ENCODE measurements around the gene GAB4.

Gene GAB4

DNA sequence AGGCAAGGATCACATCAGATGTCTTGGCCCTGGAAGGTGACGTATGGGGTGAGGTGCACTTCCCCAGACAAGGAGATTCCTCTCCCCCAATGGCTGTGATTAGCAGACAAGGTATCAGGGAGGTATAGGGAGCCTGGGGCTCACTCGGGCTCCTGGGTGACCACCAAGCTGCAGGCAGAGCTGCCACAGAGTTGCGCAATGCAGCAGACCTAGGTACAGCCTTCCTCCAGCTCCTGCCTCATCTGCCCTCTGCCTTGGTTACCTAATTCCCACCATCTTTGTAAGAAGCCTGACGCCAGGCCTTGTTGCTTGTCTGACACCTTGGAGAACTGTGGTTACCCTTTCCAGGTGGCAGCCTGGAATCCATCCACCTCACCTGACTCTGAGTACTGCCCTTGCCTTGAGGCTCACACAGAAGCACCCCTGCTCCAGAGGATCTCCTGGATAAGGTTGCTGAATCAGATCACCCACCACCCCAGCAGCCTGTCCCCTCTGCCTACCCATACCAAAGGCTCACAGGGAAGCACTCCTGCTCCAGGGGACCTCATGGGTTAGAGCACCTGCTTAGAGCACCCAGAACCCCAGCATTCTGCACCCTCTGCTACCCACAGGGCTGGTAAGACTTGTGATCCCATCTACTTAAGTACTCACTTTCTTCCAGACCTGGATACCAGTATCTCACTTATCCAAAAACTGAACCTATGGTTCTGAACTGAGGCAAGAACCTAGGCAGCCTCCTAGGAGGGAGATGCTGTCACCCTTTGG is 40.4 kb downstream of the GAB4 start:
- no peak overlapping the region for H3K4me3 Mint-ChIP-seq

DNA sequence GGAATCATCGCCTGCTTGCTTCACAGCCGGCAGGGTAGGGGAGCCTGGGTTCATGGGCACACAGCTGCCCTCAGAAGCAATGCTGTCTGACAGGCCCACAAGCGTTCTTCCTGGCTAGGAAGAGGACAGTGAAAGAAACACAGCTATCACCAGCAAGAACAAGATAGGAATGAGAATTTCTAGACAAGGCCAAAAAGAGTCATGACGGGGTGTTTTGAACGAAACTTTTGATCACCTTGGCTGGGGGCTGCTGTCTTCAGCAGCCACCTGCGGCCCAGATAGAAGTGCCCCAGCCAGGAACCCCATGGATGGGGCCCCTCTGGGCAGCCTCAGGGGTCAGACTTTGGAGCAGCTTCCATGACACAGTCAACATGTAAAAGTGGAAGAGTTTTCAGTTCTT is 41.8 kb downstream of the GAB4 start:
- Mint-ChIP-seq H3K27ac (no peak overlapping the region), H3K4me1 (no peaks in the 10 kb centered on the region)

More for the DNA sequence above, 40.4 kb downstream of the GAB4 start:
- no peak for DNase-seq (ENCODE audit: low spot score in 2 of 2)
- H3K4me1 Mint-ChIP-seq, result no peaks in the 10 kb centered on the region
- no peak overlapping the region for H3K27ac Mint-ChIP-seq
- no peak for ATAC-seq
- H3K9me3 Mint-ChIP-seq, result no peaks in the 10 kb centered on the region
- no peaks in the 10 kb centered on the region for H3K36me3 Mint-ChIP-seq

DNA sequence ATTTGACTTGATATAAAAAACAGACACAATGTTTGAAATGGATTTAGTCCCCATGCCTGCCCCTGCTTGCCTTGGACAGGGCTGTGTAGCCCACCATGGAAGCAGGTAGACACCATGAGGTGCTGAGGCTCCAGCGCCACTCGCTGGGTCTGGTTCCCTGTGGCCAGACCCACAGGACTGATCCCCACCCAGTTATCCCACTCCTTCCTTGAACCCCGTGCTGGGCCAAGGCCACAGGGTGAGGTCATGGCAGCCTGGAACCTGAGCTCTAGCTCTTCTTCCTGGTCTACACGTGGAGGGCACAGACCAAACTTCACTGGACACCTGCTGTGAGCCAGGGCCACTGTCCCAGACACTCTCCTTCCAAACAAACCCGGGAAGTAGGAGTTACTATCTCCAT is 42.5 kb downstream of the GAB4 start:
- H3K36me3 Mint-ChIP-seq, result no peaks in the 10 kb centered on the region
- no peaks in the 10 kb centered on the region for H3K9me3 Mint-ChIP-seq
- H3K27ac Mint-ChIP-seq, result no peak overlapping the region
- H3K4me1 Mint-ChIP-seq, result no peaks in the 10 kb centered on the region
- H3K4me3 Mint-ChIP-seq, result no peak overlapping the region
- no peak for DNase-seq (ENCODE audit: low spot score in 2 of 2)
- no peak for ATAC-seq

More for the DNA sequence above, 41.8 kb downstream of the GAB4 start:
- no peaks in the 10 kb centered on the region for H3K36me3 Mint-ChIP-seq
- ATAC-seq (no peak), DNase-seq (ENCODE audit: low spot score in 2 of 2) (no peak)
- H3K4me3 Mint-ChIP-seq, result no peak overlapping the region
- H3K9me3 Mint-ChIP-seq, result no peaks in the 10 kb centered on the region

DNA sequence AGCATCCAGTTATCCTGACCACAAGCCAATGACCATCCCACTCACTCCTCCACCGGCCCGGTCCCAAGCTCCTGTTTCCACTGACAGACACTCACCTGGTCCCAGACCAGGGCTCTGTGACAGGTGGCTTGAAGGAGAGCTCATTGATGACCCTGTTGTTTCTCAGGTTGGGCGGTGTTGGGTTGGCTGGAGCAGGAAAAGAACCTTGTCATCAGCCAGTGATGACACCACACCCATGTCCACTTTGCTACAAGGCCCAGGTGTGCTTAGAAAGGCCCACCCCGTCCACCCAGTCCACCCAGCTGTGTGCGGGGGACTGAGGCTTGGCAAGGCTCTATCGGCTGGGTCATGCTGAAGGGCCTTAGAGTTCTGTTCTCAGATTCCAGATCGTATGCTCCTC is 42.9 kb downstream of the GAB4 start:
- Mint-ChIP-seq H3K4me3 (no peak overlapping the region), H3K9me3 (no peaks in the 10 kb centered on the region), H3K36me3 (no peaks in the 10 kb centered on the region), H3K4me1 (no peaks in the 10 kb centered on the region), H3K27ac (no peak overlapping the region)
- ATAC-seq (no peak), DNase-seq (ENCODE audit: low spot score in 2 of 2) (no peak)

DNA sequence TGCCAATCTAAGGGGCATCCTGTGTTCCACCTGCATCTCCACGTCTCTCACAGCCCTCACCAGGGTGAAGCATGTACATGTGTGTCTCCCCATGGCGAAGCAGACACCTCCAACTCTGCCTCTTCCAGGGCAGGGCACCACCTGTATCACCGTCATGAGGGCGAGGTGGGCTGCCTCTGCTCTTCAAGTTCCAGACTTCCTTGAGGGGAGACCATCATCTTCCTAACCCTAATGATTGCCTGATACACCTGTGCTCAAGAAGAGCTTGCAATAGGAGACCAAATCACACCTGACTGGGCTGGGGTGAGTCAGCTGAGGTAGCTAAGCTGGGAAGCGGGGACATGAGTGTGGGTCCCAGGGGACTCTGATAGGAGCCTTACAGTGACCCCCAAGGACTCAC is 43.7 kb downstream of the GAB4 start:
- DNase-seq (ENCODE audit: low spot score in 2 of 2), result no peak
- Mint-ChIP-seq H3K4me1 (no peaks in the 10 kb centered on the region), H3K4me3 (no peak overlapping the region), H3K27ac (no peak overlapping the region), H3K36me3 (no peaks in the 10 kb centered on the region), H3K9me3 (no peaks in the 10 kb centered on the region)
- ATAC-seq, result no peak

DNA sequence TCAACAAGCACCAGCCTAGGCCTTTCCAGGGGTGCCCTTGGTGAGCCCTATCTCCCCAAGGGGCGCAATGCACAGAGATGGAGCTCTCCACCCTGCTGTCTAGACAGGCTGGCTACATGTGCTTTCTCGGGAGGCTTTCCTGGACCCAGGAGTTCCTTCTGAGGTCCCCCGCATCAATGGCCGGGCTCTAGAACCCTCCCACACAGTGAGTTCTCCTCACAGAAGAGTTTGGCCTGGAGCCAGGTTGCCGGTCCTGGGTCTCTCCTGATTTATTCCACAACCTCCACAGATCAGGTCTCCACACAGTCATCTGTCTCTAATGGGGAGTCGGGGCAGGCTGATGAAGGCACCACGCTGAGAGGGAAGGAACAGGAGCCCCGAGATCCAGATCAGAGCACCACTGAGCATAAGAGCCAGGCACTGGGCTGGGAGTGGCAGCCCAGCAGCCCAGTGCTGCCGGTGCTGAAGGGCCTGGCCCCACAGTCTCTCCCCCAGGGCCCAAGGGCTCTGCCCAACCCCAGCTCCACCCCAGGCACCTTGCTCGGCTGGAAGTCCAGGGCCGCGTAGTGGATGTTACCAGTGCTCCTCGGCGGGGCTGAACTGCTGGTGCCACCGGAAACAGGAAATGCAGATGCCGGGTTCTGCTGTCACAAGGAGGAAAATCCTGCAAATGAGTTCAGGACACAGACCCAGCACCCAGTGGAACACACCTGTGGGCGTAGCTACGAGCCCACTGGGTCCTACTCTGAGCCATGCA is 44.7 kb downstream of the GAB4 start:
- Mint-ChIP-seq H3K36me3 (no peaks in the 10 kb centered on the region), H3K9me3 (no peaks in the 10 kb centered on the region), H3K4me3 (no peak overlapping the region), H3K27ac (no peak overlapping the region), H3K4me1 (no peaks in the 10 kb centered on the region)
- DNase-seq (ENCODE audit: low spot score in 2 of 2) (no peak), ATAC-seq (no peak)

DNA sequence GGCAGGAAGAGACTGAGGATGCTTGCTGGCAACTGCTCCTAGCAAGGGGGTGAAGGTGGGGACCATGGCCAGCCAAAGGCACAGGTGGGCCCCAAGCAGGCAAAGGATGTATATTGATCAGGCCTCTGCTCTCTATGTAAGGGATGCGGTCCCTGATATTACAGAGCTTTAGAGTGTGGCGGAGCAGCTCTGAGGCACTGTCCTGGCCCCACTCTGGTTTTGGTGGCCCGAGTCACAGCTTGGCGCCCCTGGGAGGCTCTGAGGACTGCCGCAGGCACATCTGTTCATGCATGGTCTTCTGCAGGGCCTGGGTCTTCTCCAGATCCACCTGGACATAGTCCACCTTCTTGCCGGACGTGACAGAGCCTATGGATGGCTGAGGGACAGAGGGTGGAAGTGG is 45.5 kb downstream of the GAB4 start:
- Mint-ChIP-seq H3K9me3 (no peaks in the 10 kb centered on the region), H3K36me3 (no peaks in the 10 kb centered on the region), H3K4me3 (no peak overlapping the region), H3K4me1 (no peaks in the 10 kb centered on the region), H3K27ac (no peak overlapping the region)
- no peak for ATAC-seq
- no peak for DNase-seq (ENCODE audit: low spot score in 2 of 2)

DNA sequence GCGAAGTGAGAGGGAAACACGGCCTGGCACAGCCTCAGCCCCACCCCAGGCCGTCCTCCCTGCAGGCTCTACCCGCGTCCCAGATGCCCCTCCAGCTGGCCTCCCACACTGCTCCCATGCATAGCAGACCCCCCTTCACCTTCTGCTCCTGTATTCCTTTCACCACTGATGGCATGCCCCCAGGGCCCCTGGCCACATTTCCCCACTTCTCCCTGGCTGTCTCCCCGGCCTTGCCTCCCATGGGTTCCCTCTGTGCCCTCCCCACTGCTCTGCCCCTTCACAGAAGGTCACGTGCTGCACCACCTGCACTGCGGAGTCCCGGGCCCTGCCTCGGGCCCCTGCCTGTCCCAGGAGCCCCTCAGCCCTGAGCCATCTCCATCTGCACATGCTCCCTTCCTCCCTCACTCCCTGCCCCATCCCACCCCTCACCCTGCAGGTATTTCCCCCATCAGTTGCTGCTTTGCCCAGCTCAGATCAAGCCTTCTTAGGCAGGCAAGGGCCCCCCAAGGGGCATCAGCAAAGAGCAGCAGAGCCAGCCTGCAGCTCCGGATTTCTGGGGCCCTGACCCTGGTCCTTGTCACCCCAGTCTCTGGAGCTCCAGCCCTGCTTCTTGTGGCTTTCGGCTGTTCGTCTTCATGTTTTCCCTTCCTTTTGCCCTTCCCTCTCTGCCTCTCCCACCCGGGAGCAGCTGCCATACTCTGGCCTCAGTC is 46.4 kb downstream of the GAB4 start:
- DNase-seq (ENCODE audit: low spot score in 2 of 2) (no peak), ATAC-seq (no peak)
- Mint-ChIP-seq H3K9me3 (no peaks in the 10 kb centered on the region), H3K36me3 (no peaks in the 10 kb centered on the region), H3K27ac (no peak overlapping the region), H3K4me3 (no peak overlapping the region), H3K4me1 (no peaks in the 10 kb centered on the region)

DNA sequence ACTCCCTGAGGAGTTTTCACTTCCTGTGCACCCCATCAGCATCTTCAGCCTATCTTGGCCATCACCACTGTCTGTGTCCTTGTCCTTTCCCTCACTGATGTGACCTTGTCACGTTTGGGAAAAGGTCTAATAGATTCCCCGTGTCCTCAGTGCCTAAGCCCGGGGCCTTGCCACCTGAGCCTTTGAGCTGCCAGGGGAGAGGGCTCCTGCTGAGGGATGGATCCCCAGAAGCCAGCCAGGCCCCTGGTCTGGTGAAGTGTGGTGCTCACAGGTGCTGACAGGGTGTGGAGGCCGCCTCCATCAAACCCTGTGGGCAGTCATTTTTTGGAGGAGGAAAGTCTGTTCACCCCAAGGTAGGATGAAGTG is 47.2 kb downstream of the GAB4 start:
- H3K4me3 Mint-ChIP-seq, result no peak overlapping the region
- peaks cover under 1% of the 10 kb centered on the region for H3K4me1 Mint-ChIP-seq
- H3K9me3 Mint-ChIP-seq, result no peaks in the 10 kb centered on the region
- ATAC-seq, result no peak
- no peaks in the 10 kb centered on the region for H3K36me3 Mint-ChIP-seq
- DNase-seq (ENCODE audit: low spot score in 2 of 2), result no peak
- no peak overlapping the region for H3K27ac Mint-ChIP-seq

DNA sequence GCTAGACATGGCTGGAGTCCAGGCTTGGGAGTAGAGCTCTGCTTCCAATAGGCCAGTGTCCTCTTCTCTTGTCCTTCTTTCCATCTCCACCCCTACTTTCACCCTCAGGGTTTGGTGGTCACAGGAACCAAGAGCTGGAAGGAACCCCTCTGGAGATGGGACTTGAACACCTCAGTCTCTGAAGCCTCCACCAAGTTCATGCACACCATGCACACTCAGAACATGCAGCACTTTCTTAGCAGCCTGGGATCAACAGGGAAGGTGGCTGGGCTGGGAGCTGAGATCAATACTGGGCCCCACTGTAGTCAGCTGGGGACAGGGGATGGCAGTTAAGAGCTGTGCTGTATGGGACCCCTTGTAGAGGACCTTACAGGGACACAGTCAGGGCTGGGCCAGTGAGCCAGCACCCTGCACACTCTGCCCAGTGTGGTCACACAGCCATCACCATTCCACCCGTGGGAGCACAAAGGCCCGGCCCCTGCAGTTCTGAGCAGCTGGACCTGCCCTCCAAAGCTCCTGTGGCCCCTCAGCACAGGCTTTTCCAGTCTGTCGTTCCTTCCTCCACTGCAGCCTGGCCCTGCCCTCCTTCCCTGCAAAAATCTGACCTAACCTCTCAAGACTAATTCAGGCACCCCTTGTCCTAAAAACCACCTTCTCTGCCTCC is 47.7 kb downstream of the GAB4 start:
- no peaks in the 10 kb centered on the region for H3K36me3 Mint-ChIP-seq
- no peak overlapping the region for H3K27ac Mint-ChIP-seq
- H3K4me3 Mint-ChIP-seq, result no peak overlapping the region
- ATAC-seq (no peak), DNase-seq (ENCODE audit: low spot score in 2 of 2) (no peak)
- no peaks in the 10 kb centered on the region for H3K9me3 Mint-ChIP-seq
- peaks cover 6% of the 10 kb centered on the region for H3K4me1 Mint-ChIP-seq

DNA sequence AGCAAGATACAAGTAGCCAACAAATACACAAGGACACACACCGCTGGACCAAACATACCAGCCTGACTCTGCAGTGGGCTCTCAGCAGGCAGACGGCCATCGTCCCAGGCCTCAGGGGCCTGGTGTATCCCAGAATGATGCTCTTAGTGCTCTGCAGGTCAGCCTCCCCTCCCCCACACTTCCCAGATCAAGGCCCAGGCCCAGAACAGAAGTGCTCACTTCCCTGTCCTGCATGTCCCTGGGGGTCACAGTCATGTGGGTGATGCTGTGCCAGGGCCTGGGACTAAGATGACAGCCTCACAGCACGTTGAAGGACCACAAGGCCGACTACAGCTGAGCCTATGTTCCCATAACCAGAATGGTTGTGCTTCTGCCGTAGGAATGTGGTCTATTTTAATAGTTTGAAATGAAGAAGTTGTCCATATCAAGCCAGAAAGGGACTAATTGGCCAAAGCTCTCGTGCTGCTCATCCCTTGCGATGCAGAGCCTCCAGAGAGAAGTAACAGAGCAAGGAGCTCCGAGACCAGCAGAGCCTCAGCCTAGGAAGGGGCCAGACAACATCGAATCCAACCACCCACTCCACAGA is 48.6 kb downstream of the GAB4 start:
- Mint-ChIP-seq H3K36me3 (no peaks in the 10 kb centered on the region), H3K4me3 (no peak overlapping the region), H3K4me1 (peaks cover 11% of the 10 kb centered on the region), H3K9me3 (no peaks in the 10 kb centered on the region), H3K27ac (no peak overlapping the region)
- no peak for DNase-seq (ENCODE audit: low spot score in 2 of 2)
- no peak for ATAC-seq

DNA sequence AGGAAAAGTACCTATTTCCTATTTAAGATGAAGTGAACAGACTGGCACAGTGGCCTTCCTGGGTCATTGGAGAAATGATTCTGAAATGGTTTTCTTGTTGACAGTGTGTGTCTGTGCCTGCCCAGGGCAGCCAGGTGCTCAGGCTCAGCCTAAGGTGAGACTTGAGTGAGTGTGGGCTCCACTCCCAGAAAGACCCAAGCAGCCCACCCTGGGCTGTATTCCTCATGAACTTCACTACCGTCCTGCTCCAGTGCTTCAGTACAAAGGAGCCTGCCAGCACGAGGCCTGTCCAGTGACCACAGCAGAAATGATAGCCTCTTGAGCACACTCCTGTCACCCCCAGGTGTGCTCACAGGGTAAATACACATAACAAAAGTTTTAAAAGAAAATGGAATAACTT is 49.5 kb downstream of the GAB4 start:
- no peaks in the 10 kb centered on the region for H3K36me3 Mint-ChIP-seq
- H3K4me3 Mint-ChIP-seq, result no peak overlapping the region
- DNase-seq (ENCODE audit: low spot score in 2 of 2) (no peak), ATAC-seq (no peak)
- H3K27ac Mint-ChIP-seq, result no peak overlapping the region
- H3K9me3 Mint-ChIP-seq, result no peaks in the 10 kb centered on the region
- H3K4me1 Mint-ChIP-seq, result peaks cover 11% of the 10 kb centered on the region

DNA sequence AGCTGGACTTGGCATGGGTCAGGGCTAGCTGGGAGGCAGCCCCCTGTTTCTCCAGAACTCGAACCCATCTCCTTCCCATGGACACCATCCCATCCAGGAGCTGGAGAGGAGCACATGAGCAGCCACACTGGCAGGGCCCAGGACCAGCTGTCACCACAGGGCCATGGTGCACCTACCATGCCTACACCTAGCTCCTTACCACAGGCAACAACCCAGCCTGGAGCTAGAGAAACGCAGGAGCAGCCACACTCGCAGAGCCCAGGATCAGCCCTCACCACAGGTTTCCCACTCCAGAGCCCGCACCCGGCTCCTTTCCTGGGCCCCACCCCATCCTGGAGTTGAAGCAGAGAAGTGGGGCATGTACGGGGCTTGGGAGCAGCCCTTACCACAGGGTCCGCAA is 50.2 kb downstream of the GAB4 start:
- ATAC-seq, result no peak
- Mint-ChIP-seq H3K36me3 (no peaks in the 10 kb centered on the region), H3K4me3 (no peak overlapping the region), H3K27ac (no peak overlapping the region), H3K4me1 (peaks cover 11% of the 10 kb centered on the region), H3K9me3 (no peaks in the 10 kb centered on the region)
- DNase-seq (ENCODE audit: low spot score in 2 of 2), result no peak

DNA sequence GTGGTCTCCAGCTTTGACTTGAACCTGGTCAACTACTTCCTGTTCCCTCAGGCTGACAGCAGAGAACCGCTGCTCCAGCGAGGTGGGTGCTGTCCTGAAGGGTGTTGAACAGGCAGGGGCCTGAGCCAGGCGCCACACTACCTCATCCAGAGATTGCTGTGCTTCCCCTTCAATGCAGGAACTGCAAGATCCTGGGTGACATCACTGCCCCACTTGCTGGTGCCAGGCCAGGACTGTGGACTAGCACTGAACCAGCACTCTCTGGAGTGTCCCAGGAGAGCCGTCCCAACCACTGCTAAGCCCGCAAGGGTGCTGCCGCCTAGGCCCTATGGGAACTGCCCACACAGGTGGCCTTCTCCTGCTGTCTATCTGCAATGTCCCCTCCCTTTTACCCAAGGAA is 51.7 kb downstream of the GAB4 start:
- Mint-ChIP-seq H3K4me1 (peaks cover 11% of the 10 kb centered on the region), H3K4me3 (no peak overlapping the region), H3K27ac (no peak overlapping the region), H3K9me3 (no peaks in the 10 kb centered on the region), H3K36me3 (no peaks in the 10 kb centered on the region)
- DNase-seq (ENCODE audit: low spot score in 2 of 2) (no peak), ATAC-seq (no peak)

DNA sequence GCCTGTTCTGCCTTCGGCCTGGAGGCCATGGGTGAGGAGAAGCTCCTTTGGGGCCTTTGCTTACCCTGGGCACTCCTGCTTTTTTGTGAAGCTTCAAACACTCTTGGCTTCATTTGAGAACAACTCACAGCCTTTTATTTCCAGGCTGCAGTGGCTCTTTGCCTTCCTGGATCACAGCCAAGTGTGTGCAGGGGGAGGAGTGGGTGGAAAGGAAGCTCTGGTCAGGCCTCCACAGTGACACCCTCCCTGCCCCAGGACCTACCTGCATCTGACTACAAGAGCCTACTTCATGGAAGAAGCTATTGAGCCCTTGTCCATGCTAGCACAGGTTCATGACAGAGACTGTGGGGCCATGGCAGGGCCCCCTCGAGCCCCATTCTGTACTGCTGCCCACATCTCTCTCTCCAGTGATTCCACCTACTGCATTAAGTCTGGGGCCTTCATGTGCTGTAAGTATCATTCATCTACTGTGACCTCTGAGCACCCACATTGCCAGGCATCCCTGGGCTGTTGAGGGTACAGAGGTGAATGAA is 52.3 kb downstream of the GAB4 start:
- no peak for ATAC-seq
- no peak overlapping the region for H3K4me3 Mint-ChIP-seq
- H3K9me3 Mint-ChIP-seq, result no peaks in the 10 kb centered on the region
- H3K4me1 Mint-ChIP-seq, result peaks cover 11% of the 10 kb centered on the region
- H3K36me3 Mint-ChIP-seq, result no peaks in the 10 kb centered on the region
- no peak overlapping the region for H3K27ac Mint-ChIP-seq
- DNase-seq (ENCODE audit: low spot score in 2 of 2), result no peak
